HTERT RPE-1 (cell line): ENCODE results near the gene MYL11.
"Not testable (repeated sequence)": the region's sequence is repeated elsewhere in the genome, so short reads cannot be mapped to it uniquely, and the experiment has no call there.

Source experiments
- in situ Hi-C: fragments of 300-500 bp; cut with MboI; formaldehyde crosslinking; loops from 4 replicates; pipeline ENCODE4 v1.14.3; 2020; ENCODE audit warnings: low sequenced_read_pairs

Gene MYL11

DNA sequence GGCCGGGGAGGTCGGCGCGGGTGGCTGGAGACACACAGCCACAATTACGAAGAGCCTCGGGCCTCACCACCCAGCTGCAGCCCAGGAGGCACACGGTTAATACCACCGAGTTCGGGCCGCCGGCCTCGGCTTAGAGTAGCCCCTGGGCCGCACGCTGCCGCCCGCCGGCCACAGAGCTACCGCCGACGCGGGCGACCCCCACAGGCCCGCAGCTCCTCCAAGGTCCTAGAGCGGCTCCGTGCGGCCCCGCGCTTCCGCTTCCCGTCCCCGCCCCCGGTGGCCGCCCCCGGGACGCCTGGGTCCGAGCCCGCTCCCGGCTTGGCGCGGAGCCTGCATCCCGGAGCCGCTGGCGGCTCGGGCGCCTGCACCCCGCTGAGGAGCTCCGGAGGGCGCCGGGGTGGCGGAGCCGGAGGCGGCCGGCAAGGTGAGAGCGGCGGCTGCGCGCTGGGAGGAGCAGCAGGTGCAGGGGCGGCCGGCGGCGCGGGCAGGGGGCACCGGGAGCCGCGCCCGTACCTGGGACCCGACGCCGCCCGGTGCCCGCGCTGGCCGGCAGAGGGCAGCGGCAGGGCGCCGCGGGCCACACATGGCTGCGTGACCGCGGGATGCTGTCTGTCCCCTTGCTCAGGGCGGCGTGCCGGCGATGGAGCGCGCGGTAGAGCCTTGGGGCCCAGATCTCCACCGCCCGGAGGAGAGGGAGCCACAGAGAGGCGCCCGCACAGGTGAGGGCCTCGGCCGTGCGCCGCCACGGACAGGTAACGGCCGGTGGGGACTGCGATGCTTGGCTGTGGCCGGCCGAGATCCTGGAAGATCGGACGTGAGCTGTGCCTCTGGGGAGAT, 20.8 kb downstream of the MYL11 start, which contains the start of gene ZNF48:
ZNF48 (plus strand) TSS at position 266 of the 837 bp plus-strand sequence; CDS start at position 641, 375 bp downstream.
- in situ Hi-C loops: no loop called here

DNA sequence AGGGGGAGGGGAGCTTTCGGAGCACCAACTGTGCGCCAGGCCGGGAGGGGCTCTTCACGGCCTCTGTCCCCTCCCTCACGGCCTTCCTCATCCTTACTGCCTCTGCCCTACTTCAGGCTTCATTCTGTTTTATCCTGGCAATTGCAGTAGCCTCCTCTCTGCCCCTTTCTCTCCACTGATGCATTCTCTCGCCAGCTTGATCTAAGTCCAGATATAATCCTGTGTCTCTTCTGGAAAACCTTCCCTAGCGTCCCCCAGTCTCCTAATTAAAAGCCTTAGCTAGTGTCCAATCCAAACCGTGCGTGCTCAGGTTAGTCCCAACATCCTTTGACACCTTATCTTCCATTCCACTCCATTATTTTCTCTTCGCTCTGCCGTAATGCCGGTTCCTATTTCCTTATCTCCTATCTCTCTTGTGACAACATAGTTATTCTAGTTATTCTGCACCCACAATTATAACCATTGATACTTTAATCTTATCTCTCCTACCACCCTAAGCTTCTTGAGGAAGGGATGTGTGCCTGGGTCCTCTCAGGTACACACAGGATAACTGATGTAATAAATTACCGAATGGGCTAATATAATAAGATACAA, 21.5 kb downstream of the MYL11 start:
- in situ Hi-C loops: no loop called here

DNA sequence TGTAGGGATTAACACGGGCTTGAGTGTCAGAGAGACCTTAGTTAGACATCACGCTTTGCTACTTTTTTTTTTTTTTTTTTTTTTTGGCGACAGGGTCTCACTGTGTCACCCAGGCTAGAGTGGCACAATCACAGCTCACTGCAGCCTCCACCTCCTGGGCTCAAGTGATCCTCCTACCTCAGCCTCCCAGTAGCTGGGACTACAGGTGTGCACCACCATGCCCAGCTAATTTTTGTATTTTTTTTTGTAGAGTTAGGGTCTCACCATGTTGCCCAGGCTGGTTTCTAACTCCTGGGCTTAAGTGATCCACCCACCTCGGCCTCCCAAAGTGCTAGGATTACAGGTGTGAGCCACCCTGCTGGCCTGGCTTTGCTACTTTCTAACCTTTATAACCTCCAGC, 22.0 kb downstream of the MYL11 start:
- in situ Hi-C loops: not testable (repeated sequence)

DNA sequence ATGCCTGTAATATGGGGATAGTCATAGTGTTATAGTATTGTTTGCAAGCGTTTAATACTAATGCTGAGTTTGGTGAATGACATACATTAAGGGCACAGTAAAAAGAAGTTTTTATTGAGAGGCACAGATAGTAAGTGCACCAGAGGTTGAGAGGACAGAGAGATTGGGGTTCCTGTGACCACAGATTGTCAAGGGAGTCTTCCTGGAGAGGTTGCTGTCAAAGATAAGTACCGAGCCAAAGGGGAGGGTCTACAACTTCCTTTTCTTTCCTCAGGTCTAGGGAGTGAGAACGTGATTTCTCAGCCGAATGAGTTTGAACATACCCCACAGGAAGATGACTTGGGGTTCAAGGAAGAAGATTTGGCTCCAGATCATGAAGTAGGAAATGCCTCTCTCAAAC, 22.5 kb downstream of the MYL11 start:
- in situ Hi-C loops: no loop called here

DNA sequence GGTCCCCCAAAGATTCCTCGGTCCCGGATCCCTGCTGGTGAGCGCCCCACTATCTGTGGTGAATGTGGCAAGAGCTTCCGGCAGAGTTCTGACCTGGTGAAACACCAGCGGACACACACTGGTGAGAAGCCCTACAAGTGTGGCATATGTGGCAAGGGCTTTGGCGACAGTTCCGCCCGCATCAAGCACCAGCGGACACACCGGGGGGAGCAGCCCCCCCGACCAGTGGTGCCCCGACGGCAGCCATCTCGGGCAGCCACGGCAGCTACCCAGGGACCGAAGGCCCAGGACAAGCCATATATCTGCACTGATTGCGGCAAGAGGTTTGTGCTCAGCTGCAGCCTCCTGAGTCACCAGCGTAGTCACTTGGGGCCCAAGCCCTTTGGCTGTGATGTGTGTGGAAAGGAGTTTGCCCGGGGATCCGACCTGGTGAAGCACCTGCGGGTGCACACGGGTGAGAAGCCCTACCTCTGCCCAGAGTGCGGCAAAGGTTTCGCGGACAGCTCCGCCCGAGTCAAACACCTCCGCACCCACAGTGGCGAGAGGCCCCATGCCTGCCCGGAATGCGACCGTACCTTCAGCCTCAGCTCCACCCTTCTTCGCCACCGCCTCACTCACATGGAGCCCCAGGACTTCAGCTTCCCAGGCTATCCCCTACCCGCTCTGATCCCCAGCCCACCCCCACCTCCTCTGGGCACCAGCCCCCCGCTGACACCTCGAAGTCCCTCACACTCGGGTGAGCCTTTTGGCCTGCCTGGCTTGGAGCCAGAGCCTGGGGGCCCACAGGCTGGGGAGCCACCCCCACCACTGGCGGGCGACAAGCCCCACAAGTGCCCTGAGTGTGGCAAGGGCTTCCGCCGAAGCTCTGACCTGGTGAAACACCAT, 23.4 kb downstream of the MYL11 start:
- in situ Hi-C loops: no loop called here

DNA sequence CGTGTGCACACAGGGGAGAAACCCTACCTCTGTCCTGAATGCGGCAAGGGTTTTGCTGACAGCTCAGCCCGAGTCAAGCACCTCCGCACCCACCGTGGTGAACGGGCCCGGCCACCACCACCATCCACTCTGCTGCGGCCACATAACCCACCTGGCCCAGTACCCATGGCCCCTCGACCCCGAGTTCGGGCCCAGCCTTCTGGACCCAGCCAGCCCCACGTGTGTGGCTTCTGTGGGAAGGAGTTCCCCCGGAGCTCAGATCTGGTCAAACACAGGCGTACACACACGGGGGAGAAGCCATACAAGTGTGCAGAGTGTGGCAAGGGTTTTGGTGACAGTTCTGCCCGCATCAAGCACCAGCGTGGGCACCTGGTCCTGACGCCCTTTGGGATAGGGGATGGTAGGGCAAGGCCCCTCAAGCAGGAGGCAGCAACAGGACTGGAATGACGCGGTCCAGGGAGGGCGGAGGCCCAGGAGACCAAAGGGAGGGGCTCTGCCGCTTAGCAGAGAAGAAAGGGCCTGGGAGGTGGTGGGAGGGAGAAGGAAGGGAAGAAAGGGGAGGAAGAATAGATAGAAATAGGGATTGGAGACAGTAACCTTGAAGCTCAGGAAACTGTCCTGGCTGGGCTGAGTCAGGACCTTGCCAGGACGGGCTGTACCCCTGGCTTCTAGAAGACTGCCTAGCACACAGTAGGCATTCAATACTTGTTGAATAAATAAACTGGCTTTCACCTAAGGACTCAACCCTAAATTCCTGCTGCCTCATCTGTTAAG, 24.2 kb downstream of the MYL11 start:
- in situ Hi-C loops: no loop called here

DNA sequence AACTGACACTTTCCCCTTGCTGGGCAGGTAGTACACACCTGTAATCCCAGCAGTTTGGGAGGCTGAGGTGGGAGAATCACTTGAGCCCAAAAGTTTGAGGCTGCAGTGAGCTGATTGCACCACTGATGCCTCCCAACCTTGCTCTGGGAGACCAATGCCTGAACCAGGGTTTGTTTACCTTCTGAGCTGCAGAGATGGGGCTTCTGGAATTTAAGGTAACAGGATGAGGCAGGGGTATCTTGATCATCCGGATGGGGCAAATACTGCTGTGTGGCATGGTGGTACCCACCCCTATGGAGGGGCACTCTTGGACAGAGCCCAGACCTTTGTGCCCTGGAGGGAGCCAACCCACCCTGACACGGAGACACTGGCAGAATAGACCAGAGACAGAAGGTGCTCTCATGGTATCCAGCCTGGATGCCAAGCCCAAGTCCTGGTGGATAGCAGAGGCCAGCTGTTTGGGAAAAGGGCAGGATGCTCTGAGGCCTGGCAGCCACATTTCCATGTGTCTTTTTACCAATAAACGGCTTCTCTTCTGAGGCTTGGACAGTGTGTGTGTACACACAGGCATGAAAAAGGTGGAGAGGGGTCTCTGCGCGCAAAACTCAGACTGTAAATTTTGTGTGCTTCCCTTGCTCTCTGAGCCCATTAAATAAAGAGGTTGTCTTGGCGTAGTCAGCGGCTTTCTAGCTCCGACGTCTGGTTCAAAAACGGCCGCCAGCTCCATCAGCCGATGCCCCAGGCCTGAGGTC, 25.0 kb downstream of the MYL11 start:
- in situ Hi-C loops: no loop called here

DNA sequence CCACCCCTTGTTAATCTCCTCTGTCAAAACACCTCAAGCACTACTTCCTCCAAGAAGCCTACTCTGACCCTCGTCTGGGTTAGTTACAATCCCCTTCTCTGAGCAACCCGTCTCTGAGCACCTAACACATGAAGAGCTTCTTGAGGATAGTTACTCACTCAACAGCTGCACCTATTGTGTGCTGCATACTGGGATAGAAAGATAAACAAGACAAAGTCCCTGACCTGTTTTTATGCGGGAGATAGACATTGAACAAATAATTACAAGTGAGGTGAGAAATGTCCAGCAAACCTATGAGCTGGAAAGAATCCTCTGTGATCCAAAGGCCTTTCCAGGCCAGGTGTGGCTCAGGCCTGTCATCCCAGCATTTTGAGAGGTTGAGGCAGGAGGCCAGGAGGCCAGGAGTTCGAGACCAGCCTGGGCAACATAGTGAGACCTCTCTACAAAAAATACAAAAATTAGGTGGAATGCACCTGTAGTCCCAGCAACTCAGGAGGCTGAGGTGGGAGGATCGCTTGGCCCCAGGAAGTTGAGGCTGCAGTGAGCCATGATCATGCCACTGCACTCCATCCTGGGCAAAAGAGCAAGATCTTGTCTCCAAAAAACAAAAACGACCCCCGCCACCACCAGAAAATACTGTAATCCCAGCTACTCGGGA, 27.3 kb downstream of the MYL11 start:
- in situ Hi-C loops: no loop called here

DNA sequence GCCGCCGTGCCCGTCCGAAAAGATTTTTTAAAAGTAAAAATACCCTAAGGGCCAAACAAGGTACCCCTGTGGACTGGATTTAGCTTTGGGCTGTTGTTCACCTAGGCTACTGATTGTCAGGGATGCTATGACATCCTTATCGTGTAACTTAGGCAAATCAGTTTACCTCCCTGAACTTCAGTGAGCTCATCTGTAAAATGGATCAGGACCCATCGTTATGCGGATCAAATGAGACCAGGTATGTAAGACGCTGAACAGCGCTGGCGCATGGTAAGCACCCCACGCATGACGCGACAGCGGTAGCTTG, 32.1 kb downstream of the MYL11 start:
- in situ Hi-C loops: no loop called here

DNA sequence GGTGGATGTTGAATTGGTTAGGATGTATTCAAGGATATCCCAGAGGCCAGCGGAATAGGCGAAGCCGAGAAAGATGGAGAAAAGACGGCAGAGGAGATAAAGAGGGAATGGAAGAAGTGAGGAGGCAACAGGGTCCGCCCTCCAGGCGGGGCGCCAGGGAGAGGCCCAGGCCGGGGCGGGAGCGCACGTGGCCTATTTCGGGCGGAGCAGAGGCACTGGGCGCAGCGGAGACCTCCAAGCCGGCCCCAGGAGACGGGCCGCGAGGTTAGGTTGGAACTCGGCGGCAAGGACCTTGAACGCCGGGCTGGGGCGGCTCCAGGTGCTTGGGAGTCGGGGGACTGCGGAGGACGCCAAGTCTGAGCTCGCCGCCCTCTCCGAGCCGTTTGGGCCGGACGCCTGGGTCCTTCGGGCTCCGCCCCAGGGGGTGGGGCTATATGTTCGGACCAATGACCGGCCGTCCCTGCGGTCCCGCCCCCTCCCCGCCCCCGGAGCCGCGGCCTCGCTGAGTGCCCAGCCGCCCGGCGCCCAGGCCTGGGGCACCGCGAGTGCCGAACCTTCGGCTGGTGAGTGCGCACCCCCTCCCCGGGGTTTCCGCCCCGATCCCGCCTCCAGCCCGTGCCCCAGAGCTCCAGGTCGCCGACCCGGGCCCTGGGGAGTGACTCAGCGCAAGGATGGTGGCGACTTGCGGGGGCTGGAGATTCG, 32.7 kb downstream of the MYL11 start, which contains the start of gene ZNF771:
ZNF771 (plus strand) TSS at position 505 of the 702 bp plus-strand sequence. CDS start 448 bp downstream, outside the sequence.
- in situ Hi-C loops: no loop called here

DNA sequence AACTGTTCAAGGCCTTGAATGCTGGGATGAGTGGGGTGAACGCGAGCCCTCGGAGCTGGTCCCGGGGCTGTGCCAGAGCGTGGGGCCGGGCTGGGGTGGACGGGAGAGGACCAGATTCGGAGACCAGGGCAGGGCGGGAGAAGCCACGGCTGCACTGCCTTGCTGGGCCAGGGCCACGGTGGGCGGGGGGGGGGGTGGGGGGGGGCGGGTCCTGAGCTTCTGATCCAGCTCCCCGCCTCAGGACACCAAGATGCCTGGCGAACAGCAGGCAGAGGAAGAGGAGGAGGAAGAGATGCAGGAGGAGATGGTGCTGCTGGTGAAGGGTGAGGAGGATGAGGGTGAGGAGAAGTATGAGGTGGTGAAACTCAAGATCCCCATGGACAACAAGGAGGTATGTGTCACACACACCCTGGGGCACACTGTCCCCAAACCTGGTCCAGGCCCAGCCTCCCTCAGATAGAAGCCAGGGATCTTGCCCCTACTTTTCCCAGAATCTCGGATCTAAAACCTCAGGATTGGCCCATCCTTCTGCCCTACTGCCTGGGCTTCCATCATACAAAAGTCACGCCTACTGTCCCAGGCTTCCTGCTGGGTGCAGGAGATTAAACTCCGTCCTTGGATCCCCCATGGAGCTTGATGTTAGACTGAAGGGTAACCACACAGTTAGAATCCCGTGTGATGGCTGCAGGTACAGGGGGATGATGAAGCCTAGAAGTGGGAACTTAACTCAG, 33.4 kb downstream of the MYL11 start:
- in situ Hi-C loops: no loop called here

DNA sequence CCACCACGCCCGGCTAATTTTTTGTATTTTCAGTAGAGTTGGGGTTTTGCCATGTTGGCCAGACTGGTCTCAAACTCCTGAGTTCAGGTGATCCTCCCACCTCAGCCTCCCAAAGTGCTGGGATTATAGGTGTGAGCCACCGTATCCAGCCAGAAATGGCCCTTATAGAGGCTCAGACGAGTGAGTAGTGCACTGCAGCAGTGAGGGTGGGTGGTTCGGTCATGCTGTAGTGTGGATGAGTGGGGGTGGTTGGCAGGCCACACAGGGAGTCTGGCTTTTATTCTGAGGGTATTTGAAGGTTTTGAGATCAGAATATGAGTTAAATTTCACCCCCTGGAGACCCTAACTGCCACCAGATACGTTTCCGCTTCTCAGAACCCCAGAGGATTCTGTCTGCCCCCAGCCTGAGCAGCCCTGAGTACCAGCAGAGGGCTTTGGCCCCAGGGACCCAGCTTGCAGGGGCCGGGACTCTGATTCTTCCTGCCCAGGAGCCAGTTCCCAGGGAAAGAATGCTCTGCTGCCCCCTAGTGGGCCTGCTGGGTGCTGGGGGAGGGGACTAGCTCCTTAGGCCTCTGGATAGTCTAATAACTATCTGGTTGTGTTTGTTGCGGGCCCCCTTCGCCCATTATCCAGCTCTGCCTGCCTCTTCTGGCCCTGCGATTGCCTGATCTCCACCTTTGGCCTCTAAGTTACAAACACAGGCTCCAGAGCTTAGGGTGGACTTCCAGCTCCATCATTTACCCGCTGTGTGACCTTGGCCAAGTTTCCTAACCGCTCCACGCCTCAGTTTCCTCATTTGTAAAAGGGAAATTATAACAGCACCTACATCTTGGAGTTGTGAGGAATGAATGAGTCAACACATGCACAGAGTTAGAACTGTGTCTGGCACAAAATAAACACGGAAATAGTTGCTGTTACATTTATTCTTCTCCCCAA, 34.8 kb downstream of the MYL11 start:
- in situ Hi-C loops: no loop called here

DNA sequence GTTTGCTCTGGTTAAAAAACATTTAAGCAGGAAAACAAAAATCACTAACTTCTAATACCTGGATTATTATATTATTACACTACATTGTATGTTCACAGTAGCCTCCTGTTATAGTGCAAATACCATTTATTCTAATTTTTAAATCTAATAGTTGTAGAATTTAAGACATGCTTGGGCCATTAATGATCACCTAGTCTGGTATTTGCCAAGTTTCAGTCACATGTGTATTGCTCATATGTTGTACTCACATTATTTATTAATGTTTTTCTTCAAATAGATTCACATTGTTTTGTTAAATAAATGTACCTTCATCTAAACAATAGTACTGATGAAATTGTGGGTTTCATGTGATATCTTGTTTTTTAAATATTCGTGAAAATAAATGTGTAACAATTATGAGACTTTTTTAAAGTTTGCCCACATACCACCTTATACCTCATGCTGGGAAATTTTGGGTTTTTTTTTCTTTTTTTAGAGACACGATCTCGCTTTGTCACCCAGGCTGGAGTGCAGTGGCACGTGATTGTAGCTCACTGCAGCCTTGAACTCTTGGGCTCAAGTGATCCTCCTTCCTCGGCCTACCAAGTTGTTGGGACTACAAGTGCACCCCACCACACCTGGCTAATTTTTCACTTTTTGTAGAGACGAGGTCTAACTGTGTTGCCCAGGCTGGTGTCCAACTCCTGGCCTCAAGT, 38.7 kb downstream of the MYL11 start:
- in situ Hi-C loops: no loop called here

DNA sequence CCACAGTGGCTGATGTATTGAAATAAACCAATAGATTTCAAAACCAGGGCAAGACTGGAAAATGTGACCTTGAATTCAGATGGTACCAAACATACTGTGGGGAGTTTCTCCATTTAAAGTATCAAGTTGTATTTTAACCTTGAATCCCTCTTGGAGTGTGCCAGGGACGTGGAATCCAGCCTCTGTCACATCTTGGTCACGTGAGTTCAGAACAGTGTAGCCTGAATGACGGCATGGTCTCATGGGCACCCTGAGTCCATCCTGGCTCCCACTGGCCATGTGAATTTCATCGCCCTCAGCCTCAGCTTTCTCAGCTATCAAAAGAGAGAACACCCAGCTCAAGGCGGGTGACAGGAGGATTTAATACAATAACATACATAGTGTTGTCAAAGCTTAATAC, 39.6 kb downstream of the MYL11 start:
- in situ Hi-C loops: no loop called here

DNA sequence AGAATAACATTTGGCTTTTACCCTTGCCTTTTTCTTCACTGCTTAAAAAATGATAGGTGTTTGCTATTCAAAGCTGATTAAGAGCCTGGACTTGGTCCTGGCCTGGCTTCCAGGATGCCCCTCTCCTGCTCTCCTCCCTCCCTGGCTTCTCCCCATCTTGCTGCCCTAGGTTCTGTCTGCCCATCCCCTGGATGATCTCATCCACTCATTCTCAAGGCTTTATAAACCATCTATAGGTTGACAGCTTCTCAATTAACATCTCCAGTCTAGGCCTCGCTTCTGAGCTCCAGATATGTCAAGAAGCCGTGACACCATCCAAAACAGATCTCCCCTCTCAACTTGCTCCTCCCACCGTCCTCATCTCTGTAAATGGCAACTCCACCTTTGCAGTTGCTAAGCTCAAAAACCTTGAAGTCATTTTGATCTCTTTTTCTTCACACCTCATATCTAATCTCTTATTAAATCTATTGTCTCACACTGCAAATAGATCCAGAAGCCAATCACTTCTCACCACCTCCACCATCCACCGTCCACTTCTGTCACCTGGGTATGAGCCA, 41.5 kb downstream of the MYL11 start:
- in situ Hi-C loops: no loop called here
